HepG2 (cell line): ENCODE results near the gene B4GALT4. TPM values are rescaled to one million over a fixed set of nuclear protein-coding genes. Genes with fewer than 3 reads are reported as not detected.

ENCODE experiments used
- DZIP1 ChIP-seq: sonication (generic); formaldehyde crosslinking; IDR thresholded peaks from 2 replicates; pipeline ENCODE4 v1.5.0; 2020; ENCODE audit warnings: mild to moderate bottlenecking, missing genetic modification reagents
- HNF4A ChIP-seq: sonication (generic); formaldehyde crosslinking; IDR thresholded peaks from 2 replicates; pipeline ENCODE4 v1.4.0; 2020; ENCODE audit warnings: missing genetic modification reagents
- NR2C2 ChIP-seq: sonication (generic); formaldehyde crosslinking; IDR thresholded peaks from 2 replicates; pipeline ENCODE4 v1.4.0; 2020; ENCODE audit warnings: missing genetic modification reagents, mild to moderate bottlenecking, moderate library complexity, borderline replicate concordance
- NR2F6 ChIP-seq, 2 experiments: IDR thresholded peaks; 2 replicates each; pipeline ENCODE4 v1.6.1; 2016; ENCODE audit warnings: antibody characterized with exemption in 1 of 2, mild to moderate bottlenecking in 1 of 2
- PBX3 ChIP-seq: sonication (generic); formaldehyde crosslinking; IDR thresholded peaks from 2 replicates; pipeline ENCODE4 v1.8.1; 2023; ENCODE audit warnings: missing genetic modification reagents, inconsistent platforms, borderline replicate concordance
- RARA ChIP-seq: IDR thresholded peaks from 2 replicates; pipeline ENCODE4 v1.6.1; 2016; ENCODE audit warnings: missing genetic modification reagents, missing compliant biosample characterization
- RFXAP ChIP-seq: sonication (generic); formaldehyde crosslinking; IDR thresholded peaks from 2 replicates; pipeline ENCODE4 v1.4.0; 2020; ENCODE audit warnings: missing genetic modification reagents, borderline replicate concordance
- SP5 ChIP-seq: IDR thresholded peaks from 2 replicates; pipeline ENCODE4 v1.6.1; 2016; ENCODE audit warnings: low read depth, borderline replicate concordance
- TCF7 ChIP-seq: sonication (generic); IDR thresholded peaks from 2 replicates; pipeline ENCODE4 v1.6.1; 2016; ENCODE audit warnings: antibody characterized with exemption, low read depth
- TRIM22 ChIP-seq: fragments of 450-650 bp; IDR thresholded peaks from 2 replicates; pipeline ENCODE4 v1.6.1; 2017
- ZBTB43 ChIP-seq: sonication (generic); formaldehyde crosslinking; conservative IDR thresholded peaks from 2 replicates; pipeline ENCODE4 v1.4.0; 2020; ENCODE audit warnings: missing genetic modification reagents
- ZNF670 ChIP-seq: sonication (generic); formaldehyde crosslinking; IDR thresholded peaks from 2 replicates; pipeline ENCODE4 v1.8.0; 2022; ENCODE audit warnings: mild to moderate bottlenecking, missing genetic modification reagents, borderline replicate concordance
- ZNF720 ChIP-seq: sonication (generic); formaldehyde crosslinking; IDR thresholded peaks from 2 replicates; pipeline ENCODE4 v1.4.0; 2020; ENCODE audit warnings: missing genetic modification reagents
- ZNF724P ChIP-seq: sonication (generic); formaldehyde crosslinking; IDR thresholded peaks from 2 replicates; pipeline ENCODE4 v1.8.0; 2022; ENCODE audit warnings: missing genetic modification reagents, borderline replicate concordance
- polyA plus RNA-seq, 8 experiments: library from polyadenylated mRNA; depleted of rRNA in 3 of 8; stranded (reverse) in 7 of 8; unstranded in 1 of 8; fragments of >200 nt; fragmentation: Illumina TruSeq in 4 of 8; extraction: Trizol in 4 of 8; gene quantifications; 2 replicates each; pipeline versions ENCODE4 v1.2.1 to v1.2.3, GENCODE V29; 2011 to 2016; ENCODE audit warnings: low read depth in 4 of 8, missing spikeins in 1 of 8, mixed read lengths in 1 of 8; ENCODE audit not compliant: insufficient read depth in 1 of 8
- total RNA-seq, 5 experiments: library from RNA; depleted of rRNA; stranded (reverse); fragments of >200 nt; fragmentation: Illumina TruSeq; extraction: Trizol; gene quantifications; 2 replicates each; pipeline ENCODE4 v1.2.3, GENCODE V29; 2016; ENCODE audit warnings: low read depth in 1 of 5

The B4GALT4 gene
- total and polyA plus RNA-seq, 2 of the 13 experiments (the other 11 are each of a cell fraction or from before 2014, with no cell fraction given): 16.9 to 29.0 TPM

- TF ChIP-seq NR2C2 (peak; percentile 96), RARA (CRISPR knock-in tag) (peak; percentile 24; the same call in 1 of the 2 replicates), TRIM22 (no peak), SP5 (CRISPR knock-in tag) (no peak), ZNF670 (CRISPR knock-in tag) (peak; percentile 73; the same call in 1 of the 2 replicates), ZNF720 (CRISPR knock-in tag) (no peak), DZIP1 (CRISPR knock-in tag) (no peak), TCF7 (peak; percentile 31; the same call in 1 of the 2 replicates), NR2F6 (IDR thresholded peaks at IDR 0.05) (peak; percentile 96), NR2F6 (CRISPR knock-in tag; IDR thresholded peaks at IDR 0.05) (peak; percentile 89), ZBTB43 (CRISPR knock-in tag) (no peak; the same call in 1 of the 2 replicates), HNF4A (peak; percentile 76), RFXAP (CRISPR knock-in tag) (0 out of 2 replicates have a peak, but pooled peaks have one; percentile 17), PBX3 (CRISPR knock-in tag) (no peak), ZNF724P (CRISPR knock-in tag) (0 out of 2 replicates have a peak, but pooled peaks have one; percentile 10)
Observed at GRCh38 chr3:119240101-119240590, 532 bp downstream of the B4GALT4 start (continued).
